ENCODE results near the gene SLC46A1.
"Not testable (repeated sequence)": the region's sequence is repeated elsewhere in the genome, so short reads cannot be mapped to it uniquely, and the experiment has no call there.

The SLC46A1 gene

DNA sequence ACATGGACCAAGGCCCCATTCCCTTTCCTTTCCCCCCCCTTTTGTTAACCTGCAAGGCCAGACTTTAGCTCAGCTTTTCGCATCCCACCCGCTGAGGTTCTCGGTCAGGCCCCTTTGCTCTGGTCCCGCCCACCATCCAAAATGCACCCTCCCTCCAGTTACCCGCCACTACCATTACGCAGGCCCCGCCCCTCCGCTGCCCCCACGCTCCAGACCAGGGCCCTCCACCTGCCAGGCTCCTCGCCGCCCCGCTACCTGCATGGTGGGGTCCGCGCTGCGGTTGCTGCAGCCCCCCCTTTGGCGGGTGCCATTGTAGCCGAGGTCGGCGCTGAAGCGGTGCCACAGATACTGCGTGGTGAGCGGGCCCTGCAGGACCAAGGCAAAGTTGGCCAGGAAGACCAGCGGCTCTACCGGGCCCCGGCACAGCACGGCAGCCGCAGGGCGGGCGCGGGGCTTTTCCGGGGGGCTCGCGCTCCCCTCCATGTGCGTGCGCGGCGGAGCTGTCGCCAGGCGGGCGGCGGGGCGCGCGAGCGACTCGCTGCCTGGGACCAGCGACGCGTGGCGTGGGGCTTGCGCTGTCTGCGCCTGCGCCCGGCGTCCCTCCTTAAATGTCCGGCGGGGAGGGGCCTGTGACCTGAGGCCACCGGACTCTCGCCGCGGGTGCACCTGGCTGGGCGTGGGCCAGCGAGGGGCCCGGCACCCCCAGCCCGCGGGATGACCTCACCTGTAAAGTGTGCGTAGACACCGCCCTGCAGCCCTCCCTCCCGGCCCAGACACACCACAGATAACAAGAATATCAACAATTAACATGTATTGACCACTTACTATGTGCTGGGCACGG lies at the start of gene SLC46A1:
Gene SLC46A1 (minus strand): TSS at position 581 of the 841 bp plus-strand sequence. CDS start 98 bp downstream, at position 483.
- DNase-seq = peak; percentile 56

DNA sequence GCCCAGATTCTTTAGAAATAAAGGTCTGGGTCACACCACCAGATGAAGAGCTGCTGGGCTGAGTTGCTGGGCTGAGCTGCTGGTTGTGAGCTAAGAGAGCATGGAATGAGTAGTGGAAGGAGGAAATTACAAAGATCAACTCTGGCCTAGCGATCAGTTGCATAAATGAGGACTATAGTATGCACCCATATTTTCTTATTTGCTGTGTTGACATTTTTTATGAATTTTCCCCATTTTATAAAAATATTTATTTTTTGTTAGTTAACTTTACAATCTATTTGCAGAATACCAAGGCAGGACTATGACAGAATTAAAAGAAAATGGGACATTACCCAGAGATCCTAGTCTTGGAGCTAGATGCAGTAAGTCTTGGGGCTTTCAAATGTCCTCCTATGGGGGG lies 43.8 kb upstream of the SLC46A1 start:
- DNase-seq = no peak

GRCh38 chr17:28447396-28447760 lies 41.4 kb upstream of the SLC46A1 start:
- no peak for DNase-seq

DNA sequence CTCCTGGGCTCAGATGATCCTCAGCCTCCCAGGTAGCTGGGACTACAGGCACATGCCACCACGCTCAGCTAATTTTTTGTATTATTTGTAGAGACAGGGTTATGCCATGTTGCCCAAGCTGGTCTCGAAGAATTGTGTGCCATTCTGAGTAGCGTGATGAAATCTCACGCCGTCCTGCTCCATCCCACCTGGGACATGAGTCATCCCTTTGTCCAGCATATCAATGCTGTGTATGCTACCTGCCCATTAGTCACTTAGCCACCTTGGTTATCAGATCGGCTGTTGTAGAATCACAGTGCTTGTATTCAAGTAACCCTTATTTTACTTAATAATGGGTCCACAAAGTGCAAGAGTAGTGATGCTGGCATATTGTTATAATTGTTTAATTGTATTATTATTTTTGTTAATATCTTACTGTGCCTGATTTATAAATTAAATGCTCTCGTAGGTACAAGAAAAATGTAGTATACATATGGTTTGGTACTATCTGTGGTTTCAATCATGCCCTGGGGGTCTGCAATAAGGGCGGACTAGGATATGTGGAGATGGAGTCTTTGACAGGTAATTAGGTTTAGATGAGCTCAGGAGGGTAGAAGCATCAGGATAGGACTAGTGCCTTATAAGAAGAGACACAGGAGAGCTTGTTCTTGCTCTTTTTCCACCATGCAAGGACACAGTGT lies 40.8 kb upstream of the SLC46A1 start:
- DNase-seq = no peak

DNA sequence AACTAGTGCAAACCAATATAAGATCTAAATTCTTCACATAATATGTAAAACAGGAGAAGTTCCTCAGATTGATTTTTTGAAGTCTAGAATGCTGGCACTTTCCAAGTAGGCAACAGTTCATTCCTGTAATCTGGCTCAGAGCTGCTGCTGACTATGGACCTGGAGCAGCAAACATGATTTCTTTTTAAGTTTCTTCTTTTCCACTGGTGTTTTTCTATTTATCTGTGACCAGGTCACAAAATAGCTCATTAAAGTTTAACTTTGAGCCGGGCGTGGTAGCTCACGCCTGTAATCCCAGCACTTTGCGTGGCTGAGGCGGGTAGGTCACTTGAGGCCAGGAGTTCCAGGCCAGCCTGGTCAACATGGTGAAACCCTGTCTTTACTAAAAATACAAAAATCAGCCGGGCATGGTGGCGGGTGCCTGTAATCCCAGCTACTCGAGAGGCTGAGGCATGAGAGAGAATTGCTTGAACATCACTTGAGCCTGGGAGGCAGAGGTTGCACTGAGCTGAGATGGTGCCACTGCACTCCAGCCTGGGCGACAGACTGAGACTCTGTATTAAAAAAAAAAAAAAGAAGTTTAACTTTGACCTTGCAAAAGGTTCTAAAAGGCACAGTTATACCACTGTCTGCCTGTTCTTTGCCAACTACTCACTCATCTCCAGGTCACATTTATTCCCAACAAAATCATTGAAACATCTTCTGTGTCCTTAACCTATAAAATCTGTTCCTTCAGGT lies 38.1 kb upstream of the SLC46A1 start:
- no peak for DNase-seq

DNA sequence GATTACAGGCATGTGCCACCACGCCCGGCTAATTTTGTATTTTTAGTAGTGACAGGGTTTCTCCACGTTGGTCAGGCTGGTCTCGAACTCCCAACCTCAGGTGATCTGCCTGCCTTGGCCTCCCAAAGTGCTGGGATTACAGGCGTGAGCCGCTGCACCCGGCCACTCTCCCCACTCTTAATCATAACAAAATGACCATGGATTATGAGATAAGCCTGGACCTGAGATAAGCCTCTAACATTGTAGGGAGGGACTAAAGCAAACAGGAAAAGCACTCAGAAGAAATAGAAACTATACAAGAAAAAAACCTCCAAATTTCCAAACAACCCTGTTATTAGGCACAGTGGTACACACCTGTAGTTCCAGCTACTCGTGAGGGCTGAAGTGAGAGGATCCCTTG lies 28.3 kb upstream of the SLC46A1 start:
- DNase-seq = not testable (repeated sequence)

- DNase-seq = no peak
Observed at GRCh38 chr17:28433721-28434120, 27.7 kb upstream of the SLC46A1 start.

DNA sequence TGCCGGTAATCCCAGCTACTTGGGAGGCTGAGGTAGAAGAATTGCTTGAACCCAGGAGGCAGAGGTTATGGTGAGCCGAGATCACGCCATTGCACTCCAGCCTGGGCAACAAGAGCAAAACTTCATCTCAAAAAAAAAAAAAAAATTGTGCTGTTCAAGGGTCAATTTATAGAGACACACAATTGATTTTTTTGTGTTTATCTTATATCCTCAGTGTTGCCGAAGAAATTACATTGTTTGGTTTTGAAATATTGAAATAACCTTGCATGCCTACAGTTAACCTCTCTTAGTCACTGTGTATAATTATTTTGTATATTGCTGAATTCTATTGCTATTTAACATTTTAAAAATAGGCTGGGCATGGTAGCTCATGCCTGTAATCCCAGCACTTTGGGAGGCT lies 22.0 kb upstream of the SLC46A1 start:
- DNase-seq = not testable (repeated sequence)

DNA sequence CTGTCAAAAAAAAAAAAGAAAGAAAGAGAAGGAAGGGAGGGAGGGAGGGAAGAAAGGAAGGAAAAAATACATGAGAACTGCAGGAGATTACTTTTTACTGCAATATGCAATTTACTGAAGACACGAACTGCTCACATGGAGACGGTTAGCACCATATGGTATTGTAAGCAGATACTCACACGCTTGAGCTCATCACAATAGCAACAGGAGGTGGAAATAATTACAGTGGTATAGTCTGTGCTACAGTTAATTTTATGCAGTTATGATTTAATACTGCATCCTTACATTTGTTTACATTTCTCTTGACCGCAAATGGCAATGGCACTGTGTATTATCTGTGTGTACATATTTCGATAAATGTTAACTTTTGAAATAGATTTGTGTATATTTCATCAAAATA lies 21.4 kb upstream of the SLC46A1 start:
- peak; percentile 30 for DNase-seq

GRCh38 chr17:28426081-28426519 lies 20.1 kb upstream of the SLC46A1 start:
- no peak for DNase-seq

- no peak for DNase-seq
Observed at GRCh38 chr17:28425206-28425605, 19.2 kb upstream of the SLC46A1 start.

DNA sequence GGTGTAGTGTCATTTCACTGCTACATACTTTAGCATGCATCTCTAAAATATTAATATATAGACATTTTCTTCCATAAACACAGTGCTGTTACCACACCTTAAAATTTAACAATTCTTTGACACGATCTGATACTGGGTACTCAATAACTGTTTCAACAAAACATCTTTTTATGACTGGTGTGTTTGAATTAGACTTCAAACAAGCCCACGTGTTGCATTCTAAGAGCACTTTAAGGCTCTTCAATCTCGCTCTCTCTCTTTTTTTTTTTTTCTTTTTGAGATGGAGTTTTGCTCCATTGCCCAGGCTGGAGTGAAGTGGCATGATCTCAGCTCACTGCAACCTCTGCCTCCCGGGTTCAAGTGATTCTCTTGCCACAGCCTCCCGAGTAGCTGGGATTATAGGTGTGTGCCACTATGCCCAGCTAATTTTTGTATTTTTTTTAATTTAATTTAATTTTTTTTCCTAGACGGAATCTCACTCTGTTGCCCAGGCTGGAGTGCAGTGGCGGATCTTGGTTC lies 15.8 kb upstream of the SLC46A1 start:
- no peak for DNase-seq

- peak; percentile 79 for DNase-seq
Observed at GRCh38 chr17:28416703-28417311, 10.8 kb upstream of the SLC46A1 start.

GRCh38 chr17:28415886-28416285 lies 9.9 kb upstream of the SLC46A1 start:
- DNase-seq = no peak

- no peak for DNase-seq
Observed at GRCh38 chr17:28413804-28414203, 7.8 kb upstream of the SLC46A1 start.

- no peak for DNase-seq
Observed at GRCh38 chr17:28412099-28412498, 6.1 kb upstream of the SLC46A1 start.

DNA sequence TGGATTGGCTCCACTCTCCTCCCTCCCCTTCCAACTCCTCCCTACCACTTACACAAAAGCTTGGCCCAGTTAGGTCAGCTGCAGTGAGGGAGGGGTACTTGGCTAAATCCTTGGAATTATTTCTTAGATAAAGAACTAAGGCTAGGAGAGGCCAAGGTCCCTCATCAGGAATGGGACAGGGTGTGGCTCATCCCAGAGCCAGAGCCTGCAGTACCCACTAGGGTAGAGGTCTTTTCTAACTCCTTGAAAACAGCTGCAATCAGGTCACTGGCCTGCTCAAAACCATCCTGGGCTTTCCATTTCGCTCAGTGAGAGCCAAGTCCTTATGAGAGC lies 1.9 kb upstream of the SLC46A1 start:
- DNase-seq = no peak

- DNase-seq = peak; percentile 37
Observed at GRCh38 chr17:28407130-28407973, 1.3 kb upstream of the SLC46A1 start.

DNA sequence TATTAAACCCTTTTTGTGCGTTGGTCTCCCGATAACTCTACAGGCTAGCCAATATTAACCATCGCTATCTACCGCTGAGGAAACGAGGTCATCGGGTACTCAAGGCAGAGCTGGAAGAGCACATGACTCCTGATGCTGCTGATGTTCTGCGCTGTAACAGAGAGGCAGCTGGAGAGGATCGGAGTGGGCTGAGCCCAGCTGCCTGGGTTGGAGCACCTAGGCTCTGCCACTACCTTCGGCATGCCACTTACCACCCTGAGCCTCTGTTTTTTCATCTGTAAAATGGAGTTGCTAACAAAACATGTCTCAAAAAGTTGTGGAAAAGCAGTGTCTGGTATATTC lies 432 bp upstream of the SLC46A1 start:
- DNase-seq = peak; percentile 40

GRCh38 chr17:28404812-28405570 lies 1.0 kb downstream of the SLC46A1 start:
- no peak for DNase-seq

DNA sequence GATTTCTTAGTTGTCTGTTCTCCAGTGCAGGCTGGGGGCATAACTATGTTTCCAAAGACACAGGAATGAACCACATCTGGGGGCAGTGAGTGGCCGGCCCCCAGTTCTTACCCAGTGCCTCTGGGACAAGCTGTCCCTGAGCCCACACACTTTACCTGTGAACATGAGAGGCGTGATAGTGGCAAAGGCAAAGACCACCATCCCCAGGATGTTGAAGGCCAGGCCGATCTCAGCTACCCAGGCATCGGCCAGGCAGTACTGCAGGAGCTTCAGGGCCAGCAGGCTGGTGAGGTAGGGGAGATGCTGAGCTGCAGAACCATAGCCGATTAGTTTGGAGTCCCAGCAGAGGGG lies 1.6 kb downstream of the SLC46A1 start:
- no peak for DNase-seq

DNA sequence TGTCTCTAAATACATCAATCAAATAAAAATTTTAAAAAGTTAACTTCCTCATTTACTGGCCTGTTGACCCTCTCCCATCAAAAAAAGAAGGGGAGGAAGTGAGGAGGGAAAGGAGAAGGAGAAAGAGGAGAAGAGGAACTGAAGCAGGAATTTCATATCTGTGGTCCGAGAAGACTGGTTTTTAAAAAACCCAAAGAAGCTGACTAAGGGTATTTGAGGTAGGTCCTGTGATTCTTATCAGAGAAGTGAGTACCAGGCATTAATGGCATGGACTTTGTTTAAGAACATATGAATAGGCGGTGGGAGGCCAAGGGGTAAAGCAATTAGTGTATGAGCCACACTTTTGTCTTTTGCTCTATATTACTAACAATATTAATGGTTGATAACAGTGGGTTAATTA lies 2.0 kb downstream of the SLC46A1 start:
- no peak for DNase-seq

All from NCI-H1436 (cell line).